ENCODE data around the gene PHLDA3.

PHLDA3 gene

GRCh38 chr1:201504799-201505502 lies 36.0 kb upstream of the PHLDA3 start:
- CTCF ChIA-PET = interaction anchor here (0.7 to 5.5 kb wide), 5 partner anchors 8 to 57 kb away, joined by 3 to 74 read pairs (median 11); no protein-coding TSS in a partner anchor
- H3K4me3 ChIP-seq (ENCODE audit: low read depth, low read length) = no peak overlapping the region; the same call in 1 of the 2 replicates
- no peaks in the 10 kb centered on the region; the same call in none of the 2 replicates for H3K4me1 ChIP-seq (ENCODE audit: control insufficient read depth, insufficient read depth, low read length)
- H3K9me3 ChIP-seq (ENCODE audit: control insufficient read depth, insufficient read depth, low read depth, low read length) = no peaks in the 10 kb centered on the region
- H3K27ac ChIP-seq (ENCODE audit: extremely low read depth, low read depth, low read length) = no peak overlapping the region
- no peaks in the 10 kb centered on the region for H3K36me3 ChIP-seq (ENCODE audit: control insufficient read depth in 2 of 2, insufficient read depth in 1 of 2, low read length in 2 of 2)
- TF ChIP-seq, protein P1, sequence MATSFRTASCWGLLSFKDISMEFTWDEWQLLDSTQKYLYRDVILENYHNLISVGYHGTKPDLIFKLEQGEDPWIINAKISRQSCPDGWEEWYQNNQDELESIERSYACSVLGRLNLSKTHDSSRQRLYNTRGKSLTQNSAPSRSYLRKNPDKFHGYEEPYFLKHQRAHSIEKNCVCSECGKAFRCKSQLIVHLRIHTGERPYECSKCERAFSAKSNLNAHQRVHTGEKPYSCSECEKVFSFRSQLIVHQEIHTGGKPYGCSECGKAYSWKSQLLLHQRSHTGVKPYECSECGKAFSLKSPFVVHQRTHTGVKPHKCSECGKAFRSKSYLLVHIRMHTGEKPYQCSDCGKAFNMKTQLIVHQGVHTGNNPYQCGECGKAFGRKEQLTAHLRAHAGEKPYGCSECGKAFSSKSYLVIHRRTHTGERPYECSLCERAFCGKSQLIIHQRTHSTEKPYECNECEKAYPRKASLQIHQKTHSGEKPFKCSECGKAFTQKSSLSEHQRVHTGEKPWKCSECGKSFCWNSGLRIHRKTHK (tag by site-specific recombination; IDR thresholded peaks at IDR 0.05) = no peak
- TF ChIP-seq ZNF660 (tag by site-specific recombination; IDR thresholded peaks at IDR 0.05) (no peak), ZNF670 (tag by site-specific recombination; IDR thresholded peaks at IDR 0.05; ENCODE audit: low read depth) (no peak), ZEB2 (tag by site-specific recombination; IDR thresholded peaks at IDR 0.05) (no peak), TSHZ1 (tag by site-specific recombination; IDR thresholded peaks at IDR 0.05; ENCODE audit: borderline replicate concordance) (no peak), ZNF335 (tag by site-specific recombination; conservative IDR thresholded peaks at IDR 0.05) (no peak), ZNF311 (tag by site-specific recombination; IDR thresholded peaks at IDR 0.05; ENCODE audit: borderline replicate concordance) (no peak)
- TF ChIP-seq, protein P2, sequence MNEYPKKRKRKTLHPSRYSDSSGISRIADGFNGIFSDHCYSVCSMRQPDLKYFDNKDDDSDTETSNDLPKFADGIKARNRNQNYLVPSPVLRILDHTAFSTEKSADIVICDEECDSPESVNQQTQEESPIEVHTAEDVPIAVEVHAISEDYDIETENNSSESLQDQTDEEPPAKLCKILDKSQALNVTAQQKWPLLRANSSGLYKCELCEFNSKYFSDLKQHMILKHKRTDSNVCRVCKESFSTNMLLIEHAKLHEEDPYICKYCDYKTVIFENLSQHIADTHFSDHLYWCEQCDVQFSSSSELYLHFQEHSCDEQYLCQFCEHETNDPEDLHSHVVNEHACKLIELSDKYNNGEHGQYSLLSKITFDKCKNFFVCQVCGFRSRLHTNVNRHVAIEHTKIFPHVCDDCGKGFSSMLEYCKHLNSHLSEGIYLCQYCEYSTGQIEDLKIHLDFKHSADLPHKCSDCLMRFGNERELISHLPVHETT (tag by site-specific recombination; IDR thresholded peaks at IDR 0.05) = no peak
- TF ChIP-seq, protein P3, sequence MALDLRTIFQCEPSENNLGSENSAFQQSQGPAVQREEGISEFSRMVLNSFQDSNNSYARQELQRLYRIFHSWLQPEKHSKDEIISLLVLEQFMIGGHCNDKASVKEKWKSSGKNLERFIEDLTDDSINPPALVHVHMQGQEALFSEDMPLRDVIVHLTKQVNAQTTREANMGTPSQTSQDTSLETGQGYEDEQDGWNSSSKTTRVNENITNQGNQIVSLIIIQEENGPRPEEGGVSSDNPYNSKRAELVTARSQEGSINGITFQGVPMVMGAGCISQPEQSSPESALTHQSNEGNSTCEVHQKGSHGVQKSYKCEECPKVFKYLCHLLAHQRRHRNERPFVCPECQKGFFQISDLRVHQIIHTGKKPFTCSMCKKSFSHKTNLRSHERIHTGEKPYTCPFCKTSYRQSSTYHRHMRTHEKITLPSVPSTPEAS (tag by site-specific recombination; IDR thresholded peaks at IDR 0.05) = no peak
- POLR2A ChIA-PET = interaction anchor here (0.9 to 1.9 kb wide), 5 partner anchors 22 to 36 kb away, joined by 4 to 7 read pairs (median 6); partner anchors contain the start of genes NAV1 and PHLDA3

DNA sequence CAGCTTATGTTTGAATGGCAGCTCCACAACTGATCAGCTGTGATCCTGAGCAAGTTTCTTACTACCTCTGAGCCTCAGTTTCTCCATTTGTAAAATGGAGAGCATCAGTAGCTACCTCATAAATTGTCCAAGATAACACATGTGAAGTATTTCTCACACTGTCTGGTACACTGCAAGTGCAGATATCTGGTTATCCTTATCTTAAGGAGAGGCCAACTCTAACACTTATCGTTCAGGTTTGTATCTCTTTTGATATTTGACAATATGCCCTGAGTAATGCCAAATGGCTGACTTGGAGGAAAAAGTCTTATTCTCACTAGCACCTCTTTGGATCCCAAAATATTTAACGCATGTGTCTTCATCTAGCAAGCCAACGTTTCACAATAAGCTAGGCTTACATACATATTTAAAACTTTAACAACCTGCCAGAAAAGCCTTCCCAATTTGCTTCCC lies 35.2 kb upstream of the PHLDA3 start:
- POLR2A ChIA-PET = interaction anchor here (1.4 to 1.9 kb wide), 4 partner anchors 13 to 36 kb away, joined by 3 to 7 read pairs (median 6); partner anchors contain the start of gene PHLDA3
- H3K9me3 ChIP-seq (ENCODE audit: control insufficient read depth, insufficient read depth, low read depth, low read length) = no peaks in the 10 kb centered on the region
- CTCF ChIA-PET = interaction anchor here (0.7 to 5.5 kb wide), 8 partner anchors 9 to 374 kb away, joined by 3 to 74 read pairs (median 6); no protein-coding TSS in a partner anchor
- no peak overlapping the region for H3K4me3 ChIP-seq (ENCODE audit: low read depth, low read length)
- no peak overlapping the region for H3K27ac ChIP-seq (ENCODE audit: extremely low read depth, low read depth, low read length)
- H3K4me1 ChIP-seq (ENCODE audit: control insufficient read depth, insufficient read depth, low read length) = no peaks in the 10 kb centered on the region; the same call in none of the 2 replicates
- no peaks in the 10 kb centered on the region for H3K36me3 ChIP-seq (ENCODE audit: control insufficient read depth in 2 of 2, insufficient read depth in 1 of 2, low read length in 2 of 2)
- TF ChIP-seq ZNF394 (tag by site-specific recombination; IDR thresholded peaks at IDR 0.05; ENCODE audit: borderline replicate concordance) (no peak), ZNF501 (tag by site-specific recombination; IDR thresholded peaks at IDR 0.05) (no peak), ZNF626 (tag by site-specific recombination; IDR thresholded peaks at IDR 0.05) (no peak), KLF7 (tag by site-specific recombination; IDR thresholded peaks at IDR 0.05; ENCODE audit: borderline replicate concordance) (no peak), ZNF350 (tag by site-specific recombination; IDR thresholded peaks at IDR 0.05) (no peak), ZBTB26 (tag by site-specific recombination; optimal IDR thresholded peaks at IDR 0.05) (no peak), HOXA7 (CRISPR knock-in tag; IDR thresholded peaks at IDR 0.05; ENCODE audit: borderline replicate concordance) (no peak), ZNF473 (tag by site-specific recombination; IDR thresholded peaks at IDR 0.05) (no peak)
- TF ChIP-seq, protein P4, sequence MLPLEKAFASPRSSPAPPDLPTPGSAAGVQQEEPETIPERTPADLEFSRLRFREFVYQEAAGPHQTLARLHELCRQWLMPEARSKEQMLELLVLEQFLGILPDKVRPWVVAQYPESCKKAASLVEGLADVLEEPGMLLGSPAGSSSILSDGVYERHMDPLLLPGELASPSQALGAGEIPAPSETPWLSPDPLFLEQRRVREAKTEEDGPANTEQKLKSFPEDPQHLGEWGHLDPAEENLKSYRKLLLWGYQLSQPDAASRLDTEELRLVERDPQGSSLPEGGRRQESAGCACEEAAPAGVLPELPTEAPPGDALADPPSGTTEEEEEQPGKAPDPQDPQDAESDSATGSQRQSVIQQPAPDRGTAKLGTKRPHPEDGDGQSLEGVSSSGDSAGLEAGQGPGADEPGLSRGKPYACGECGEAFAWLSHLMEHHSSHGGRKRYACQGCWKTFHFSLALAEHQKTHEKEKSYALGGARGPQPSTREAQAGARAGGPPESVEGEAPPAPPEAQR (tag by site-specific recombination; IDR thresholded peaks at IDR 0.05) = no peak
